Caco-2 (cell line): ENCODE results near the gene SLC25A26. TPM values are rescaled to one million over a fixed set of nuclear protein-coding genes. Genes with fewer than 3 reads are reported as not detected.

Experiments
- BruUV-seq: library from RNA; stranded (reverse); fragments of 400-500 nt; replicated peaks from 2 replicates; lab custom pipeline; 2021; lab: Mats Ljungman, UMichigan
- CTCF ChIA-PET: fragments of 300-600 bp; sonication (Branson Sonifier 250); formaldehyde crosslinking; loops from one replicate; lab custom pipeline; 2022; ENCODE audit warnings: antibody characterized with exemption; lab: Charles Lee
- POLR2A ChIA-PET: fragments of 300-600 bp; sonication (Branson Sonifier 250); formaldehyde crosslinking; loops from one replicate; lab custom pipeline; 2022; ENCODE audit warnings: antibody characterized with exemption; lab: Charles Lee
- DNase-seq, 2 experiments: peaks; one replicate each; pipeline versions ENCODE4 v3.0.0 to v3.0.0-alpha.2; 2020 to 2022
- H3K27me3 ChIP-seq: replicated peaks from 2 replicates; pipeline ENCODE4 v1.6.0; 2011; ENCODE audit warnings: low read length; ENCODE audit not compliant: control insufficient read depth, insufficient read depth
- H3K36me3 ChIP-seq: 2 replicates; pipeline ENCODE4 v1.5.1; 2011; ENCODE audit warnings: low read length; ENCODE audit not compliant: control insufficient read depth, insufficient read depth
- H3K4me1 ChIP-seq: fragments of 250-450 bp; sonication (Bioruptor Pico); 2 replicates; pipeline ENCODE4 v1.5.1; 2020; ENCODE audit warnings: mild to moderate bottlenecking
- H3K4me3 ChIP-seq: 2 replicates; pipeline ENCODE4 v1.5.1; 2011; ENCODE audit warnings: low read depth, mild to moderate bottlenecking, control low read depth, low read length
- H3K9me3 ChIP-seq: fragments of 250-450 bp; sonication (Bioruptor Pico); 2 replicates; pipeline ENCODE4 v1.5.1; 2020; ENCODE audit warnings: mild to moderate bottlenecking, moderate library complexity
- H3K27ac Mint-ChIP-seq: one replicate; pipeline ENCODE4 v1.8.0; 2022; ENCODE audit warnings: mixed read lengths; ENCODE audit not compliant: unreplicated experiment
- H3K27me3 Mint-ChIP-seq: one replicate; pipeline ENCODE4 v1.8.0; 2022; ENCODE audit warnings: mixed read lengths; ENCODE audit not compliant: insufficient read depth, unreplicated experiment
- H3K36me3 Mint-ChIP-seq: one replicate; pipeline ENCODE4 v1.8.0; 2022; ENCODE audit warnings: mild to moderate bottlenecking, mixed read lengths; ENCODE audit not compliant: insufficient read depth, unreplicated experiment
- H3K4me1 Mint-ChIP-seq: one replicate; pipeline ENCODE4 v1.8.0; 2022; ENCODE audit warnings: low read depth, mixed read lengths; ENCODE audit not compliant: unreplicated experiment
- H3K4me3 Mint-ChIP-seq: one replicate; pipeline ENCODE4 v1.8.0; 2022; ENCODE audit warnings: mild to moderate bottlenecking, moderate library complexity, mixed read lengths; ENCODE audit not compliant: unreplicated experiment
- H3K9me3 Mint-ChIP-seq: one replicate; pipeline ENCODE4 v1.8.0; 2022; ENCODE audit warnings: mixed read lengths; ENCODE audit not compliant: unreplicated experiment
- intact Hi-C: fragments of 100-400 bp; cut with micrococcal nuclease; formaldehyde crosslinking; loops from one replicate; pipeline ENCODE4 v1.10.0; 2022; ENCODE audit not compliant: unreplicated experiment
- total RNA-seq: library from RNA; stranded (reverse); gene quantifications from 2 replicates; pipeline ENCODE4 v1.2.3, GENCODE V29; 2022
- TF ChIP-seq, protein P1 (sequence below), 2 experiments: fragments of 200-600 bp in 1 of 2; IDR thresholded peaks; 1 replicate in 1 of 2; 2 replicates in 1 of 2; pipeline versions ENCODE4 v1.5.1 to v1.8.0; 2011 to 2022; ENCODE audit warnings: antibody characterized with exemption in 1 of 2, control low read depth in 1 of 2, inconsistent platforms in 1 of 2, low read depth in 1 of 2, low read length in 1 of 2, mild to moderate bottlenecking in 1 of 2, moderate library complexity in 1 of 2; ENCODE audit not compliant: insufficient read depth in 1 of 2, severe bottlenecking in 1 of 2, unreplicated experiment in 1 of 2

Gene SLC25A26
- total RNA-seq, 1 experiment from 2014 or later: 25.4 TPM

GRCh38 chr3:66269411-66269810 is 48.6 kb downstream of the SLC25A26 start:
- Histone ChIP-seq H3K4me1 (peaks cover 18% of the 10 kb centered on the region), H3K4me3 (no peak overlapping the region), H3K27me3 (no peaks in the 10 kb centered on the region), H3K9me3 (no peaks in the 10 kb centered on the region), H3K36me3 (no peaks in the 10 kb centered on the region)
- Mint-ChIP-seq H3K4me3 (no peak overlapping the region), H3K27ac (no peak overlapping the region), H3K4me1 (peaks cover 23% of the 10 kb centered on the region), H3K36me3 (no peaks in the 10 kb centered on the region), H3K27me3 (no peaks in the 10 kb centered on the region), H3K9me3 (no peaks in the 10 kb centered on the region)
- TF ChIP-seq, protein P1, sequence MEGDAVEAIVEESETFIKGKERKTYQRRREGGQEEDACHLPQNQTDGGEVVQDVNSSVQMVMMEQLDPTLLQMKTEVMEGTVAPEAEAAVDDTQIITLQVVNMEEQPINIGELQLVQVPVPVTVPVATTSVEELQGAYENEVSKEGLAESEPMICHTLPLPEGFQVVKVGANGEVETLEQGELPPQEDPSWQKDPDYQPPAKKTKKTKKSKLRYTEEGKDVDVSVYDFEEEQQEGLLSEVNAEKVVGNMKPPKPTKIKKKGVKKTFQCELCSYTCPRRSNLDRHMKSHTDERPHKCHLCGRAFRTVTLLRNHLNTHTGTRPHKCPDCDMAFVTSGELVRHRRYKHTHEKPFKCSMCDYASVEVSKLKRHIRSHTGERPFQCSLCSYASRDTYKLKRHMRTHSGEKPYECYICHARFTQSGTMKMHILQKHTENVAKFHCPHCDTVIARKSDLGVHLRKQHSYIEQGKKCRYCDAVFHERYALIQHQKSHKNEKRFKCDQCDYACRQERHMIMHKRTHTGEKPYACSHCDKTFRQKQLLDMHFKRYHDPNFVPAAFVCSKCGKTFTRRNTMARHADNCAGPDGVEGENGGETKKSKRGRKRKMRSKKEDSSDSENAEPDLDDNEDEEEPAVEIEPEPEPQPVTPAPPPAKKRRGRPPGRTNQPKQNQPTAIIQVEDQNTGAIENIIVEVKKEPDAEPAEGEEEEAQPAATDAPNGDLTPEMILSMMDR (IDR thresholded peaks at IDR 0.05; ENCODE audit: insufficient read depth in 1 of 2, low read depth in 1 of 2, low read length in 1 of 2, severe bottlenecking in 1 of 2, unreplicated experiment in 1 of 2): no peak
- no TSS peak for BruUV-seq
- ChIA-PET POLR2A (no interaction called here), CTCF (interaction anchor here (1.2 kb wide), 1 partner anchor 553 kb away, joined by 3 read pairs; no protein-coding TSS in a partner anchor)
- no peak for DNase-seq
- intact Hi-C loops: no loop called here

DNA sequence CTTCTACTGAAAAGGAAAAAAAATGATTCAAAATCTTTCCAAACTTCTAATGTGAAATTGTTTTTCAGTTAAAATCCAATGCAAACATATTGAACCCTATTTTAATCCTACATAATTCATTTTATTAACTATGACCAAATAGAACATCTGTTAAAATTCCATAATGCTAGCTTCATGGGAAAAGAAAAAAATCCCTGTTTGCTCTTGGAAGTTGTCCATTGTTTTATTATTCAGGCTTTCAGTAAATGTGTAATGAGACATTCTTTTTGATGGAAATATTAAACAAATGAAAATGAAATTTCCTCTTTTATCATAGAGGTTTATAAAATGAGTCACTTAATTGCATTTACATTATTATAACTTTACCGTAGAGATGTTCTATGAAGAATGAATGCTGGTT is 49.5 kb downstream of the SLC25A26 start:
- peaks cover 23% of the 10 kb centered on the region for H3K4me1 Mint-ChIP-seq
- no TSS peak for BruUV-seq
- no peak overlapping the region for H3K27ac Mint-ChIP-seq
- TF ChIP-seq, protein P1 (IDR thresholded peaks at IDR 0.05; ENCODE audit: insufficient read depth in 1 of 2, low read depth in 1 of 2, low read length in 1 of 2, severe bottlenecking in 1 of 2, unreplicated experiment in 1 of 2): no peak
- H3K4me3 Mint-ChIP-seq: no peak overlapping the region
- ChIA-PET POLR2A (no interaction called here), CTCF (no interaction called here)
- no peaks in the 10 kb centered on the region for H3K27me3 ChIP-seq
- no peak overlapping the region for H3K4me3 ChIP-seq
- no peaks in the 10 kb centered on the region for H3K27me3 Mint-ChIP-seq
- H3K4me1 ChIP-seq: peaks cover 18% of the 10 kb centered on the region
- no peak for DNase-seq
- H3K36me3 Mint-ChIP-seq: no peaks in the 10 kb centered on the region
- no peaks in the 10 kb centered on the region for H3K9me3 ChIP-seq
- no peaks in the 10 kb centered on the region for H3K9me3 Mint-ChIP-seq
- no peaks in the 10 kb centered on the region for H3K36me3 ChIP-seq
- intact Hi-C loops: no loop called here

GRCh38 chr3:66270701-66271100 is 49.9 kb downstream of the SLC25A26 start:
- no peak overlapping the region for H3K27ac Mint-ChIP-seq
- peaks cover 23% of the 10 kb centered on the region for H3K4me1 Mint-ChIP-seq
- ChIA-PET CTCF (no interaction called here), POLR2A (no interaction called here)
- no peak for DNase-seq
- Histone ChIP-seq H3K36me3 (no peaks in the 10 kb centered on the region), H3K4me3 (no peak overlapping the region), H3K4me1 (peaks cover 18% of the 10 kb centered on the region), H3K9me3 (no peaks in the 10 kb centered on the region), H3K27me3 (no peaks in the 10 kb centered on the region)
- H3K9me3 Mint-ChIP-seq: no peaks in the 10 kb centered on the region
- intact Hi-C loops: no loop called here
- TF ChIP-seq, protein P1 (IDR thresholded peaks at IDR 0.05; ENCODE audit: insufficient read depth in 1 of 2, low read depth in 1 of 2, low read length in 1 of 2, severe bottlenecking in 1 of 2, unreplicated experiment in 1 of 2): no peak
- no peaks in the 10 kb centered on the region for H3K36me3 Mint-ChIP-seq
- BruUV-seq: no TSS peak
- no peaks in the 10 kb centered on the region for H3K27me3 Mint-ChIP-seq
- no peak overlapping the region for H3K4me3 Mint-ChIP-seq
